A549 (cell line): ENCODE data around the gene NCOA3. TPM values are rescaled to one million over a fixed set of nuclear protein-coding genes. Genes with fewer than 3 reads are reported as not detected.

Source experiments
- ATAC-seq, 2 experiments: fragments of 200-7000 bp in 1 of 2; fragments of >200 bp in 1 of 2; cut with Nextera tagmentation in 1 of 2; cut with Tn5 transposase in 1 of 2; 3 replicates each; pipeline versions ENCODE4 v1.8.0 to v1.9.1; 2018 to 2020; ENCODE audit warnings: mild to moderate bottlenecking in 1 of 2, moderate library complexity in 1 of 2
- CTCF ChIA-PET: fragments of 300-600 bp; sonication (Branson Sonifier 250); formaldehyde crosslinking; extraction: SDS; loops from one replicate; lab custom pipeline; 2021; ENCODE audit warnings: antibody characterized with exemption, inconsistent platforms; lab: Yijun Ruan, JAX
- POLR2A ChIA-PET: fragments of 350-600 bp; formaldehyde crosslinking; extraction: SDS; loops from one replicate; lab custom pipeline; 2021; ENCODE audit warnings: antibody characterized with exemption, inconsistent platforms; lab: Yijun Ruan, JAX
- DNase-seq, 2 experiments: peaks; one replicate each; pipeline versions ENCODE4 v3.0.0 to v3.0.0-alpha.2; 2011 to 2016; ENCODE audit warnings: low read depth in 1 of 2, low spot score in 1 of 2
- FAIRE-seq: peaks from 2 replicates; lab custom pipeline; 2011; peaks lifted over from hg19 to GRCh38; lab: Jason Lieb, UNC
- H3K27ac ChIP-seq, 2 experiments: fragments of >200 bp; sonication (Bioruptor Twin); formaldehyde crosslinking; 3 replicates each; pipeline ENCODE4 v1.5.1; 2016 to 2017
- H3K4me1 ChIP-seq: fragments of >200 bp; sonication (Bioruptor Twin); formaldehyde crosslinking; 3 replicates; pipeline ENCODE4 v1.6.1; 2016
- H3K4me2 ChIP-seq: fragments of >200 bp; sonication (Bioruptor Twin); formaldehyde crosslinking; 3 replicates; pipeline ENCODE4 v1.6.1; 2016
- H3K4me3 ChIP-seq: fragments of >200 bp; sonication (Bioruptor Twin); formaldehyde crosslinking; 3 replicates; pipeline ENCODE4 v1.5.1; 2016
- H3K9me3 ChIP-seq: fragments of >200 bp; sonication (Bioruptor Twin); formaldehyde crosslinking; 3 replicates; pipeline ENCODE4 v1.6.1; 2016
- ATOH8 ChIP-seq: fragments of 250-450 bp; sonication (Bioruptor Pico); IDR thresholded peaks from 2 replicates; pipeline ENCODE4 v1.5.0; 2020; ENCODE audit warnings: low read depth, mild to moderate bottlenecking, moderate library complexity
- CBX2 ChIP-seq: fragments of 200-600 bp; sonication (generic); IDR thresholded peaks from 2 replicates; pipeline ENCODE4 v1.6.1; 2016; ENCODE audit warnings: low read depth, mild to moderate bottlenecking, borderline replicate concordance
- CTCF ChIP-seq: fragments of >200 bp; sonication (Bioruptor Twin); formaldehyde crosslinking; IDR thresholded peaks from 3 replicates; pipeline ENCODE4 v1.5.1; 2016
- E2F6 ChIP-seq: IDR thresholded peaks from 2 replicates; pipeline ENCODE4 v1.6.1; 2012; ENCODE audit warnings: low read depth, borderline replicate concordance
- ELK1 ChIP-seq: fragments of 150-350 bp; IDR thresholded peaks from 2 replicates; pipeline ENCODE4 v1.6.1; 2014; ENCODE audit warnings: low read depth, mild to moderate bottlenecking, low read length
- EP300 ChIP-seq, 2 experiments: fragments of >200 bp; sonication (Bioruptor Twin); formaldehyde crosslinking; IDR thresholded peaks; 2 replicates in 1 of 2; 3 replicates in 1 of 2; pipeline ENCODE4 v1.6.1; 2016 to 2017
- FOSB ChIP-seq: fragments of 250-450 bp; sonication (Bioruptor Pico); IDR thresholded peaks from 2 replicates; pipeline ENCODE4 v1.5.0; 2020; ENCODE audit warnings: mild to moderate bottlenecking, moderate library complexity
- FOSL2 ChIP-seq, 2 experiments: fragments of 450-650 bp in 1 of 2; fragments of >200 bp in 1 of 2; sonication (Bioruptor Twin) in 1 of 2; formaldehyde crosslinking; IDR thresholded peaks; 2 replicates each; pipeline versions ENCODE4 v1.5.0 to v1.6.1; 2016 to 2020; ENCODE audit warnings: mild to moderate bottlenecking in 1 of 2, moderate library complexity in 1 of 2
- GATA3 ChIP-seq: IDR thresholded peaks from 2 replicates; pipeline ENCODE4 v1.6.1; 2012; ENCODE audit warnings: borderline replicate concordance
- HEYL ChIP-seq: fragments of 250-450 bp; sonication (Bioruptor Pico); IDR thresholded peaks from 2 replicates; pipeline ENCODE4 v1.8.0; 2021; ENCODE audit warnings: mild to moderate bottlenecking, moderate library complexity
- HOXA7 ChIP-seq: fragments of 250-450 bp; sonication (Bioruptor Pico); IDR thresholded peaks from 2 replicates; pipeline ENCODE4 v1.5.0; 2020; ENCODE audit warnings: mild to moderate bottlenecking, moderate library complexity
- HOXB5 ChIP-seq: fragments of 250-450 bp; sonication (Bioruptor Pico); IDR thresholded peaks from 2 replicates; pipeline ENCODE4 v1.5.0; 2020; ENCODE audit warnings: mild to moderate bottlenecking, moderate library complexity
- MAZ ChIP-seq: fragments of 150-350 bp; IDR thresholded peaks from 2 replicates; pipeline ENCODE4 v1.6.1; 2014; ENCODE audit warnings: antibody characterized with exemption, low read depth, low read length, borderline replicate concordance
- NR3C1 ChIP-seq: fragments of >200 bp; sonication (Bioruptor Twin); formaldehyde crosslinking; IDR thresholded peaks from 3 replicates; pipeline ENCODE4 v1.6.1; 2017
- PBX3 ChIP-seq: IDR thresholded peaks from 2 replicates; pipeline ENCODE4 v1.6.1; 2012
- PHF8 ChIP-seq: fragments of 200-600 bp; sonication (generic); IDR thresholded peaks from 2 replicates; pipeline ENCODE4 v1.6.1; 2016; ENCODE audit warnings: low read depth, mild to moderate bottlenecking, antibody characterized with exemption, moderate library complexity, borderline replicate concordance
- POLR2A ChIP-seq: IDR thresholded peaks from 2 replicates; pipeline ENCODE4 v1.6.1; 2012; ENCODE audit warnings: mild to moderate bottlenecking, low read length
- POLR2AphosphoS2 ChIP-seq: conservative IDR thresholded peaks from 2 replicates; pipeline ENCODE4 v1.6.1; 2012; ENCODE audit warnings: low read length, improper control_type of control experiment, inconsistent platforms
- RCOR1 ChIP-seq: fragments of 150-350 bp; IDR thresholded peaks from 2 replicates; pipeline ENCODE4 v1.6.1; 2014; ENCODE audit warnings: antibody characterized with exemption, low read length, low read depth
- SMC3 ChIP-seq: fragments of >200 bp; sonication (Bioruptor Twin); formaldehyde crosslinking; IDR thresholded peaks from 3 replicates; pipeline ENCODE4 v1.6.1; 2018; ENCODE audit warnings: inconsistent platforms
- SREBF2 ChIP-seq: fragments of 450-650 bp; IDR thresholded peaks from 2 replicates; pipeline ENCODE4 v1.6.1; 2014; ENCODE audit warnings: mild to moderate bottlenecking, moderate library complexity
- ZNF302 ChIP-seq: fragments of 250-450 bp; sonication (Bioruptor Pico); IDR thresholded peaks from 2 replicates; pipeline ENCODE4 v1.9.0; 2021; ENCODE audit warnings: inconsistent platforms, mild to moderate bottlenecking, moderate library complexity
- ZSCAN20 ChIP-seq: fragments of 250-450 bp; sonication (Bioruptor Pico); IDR thresholded peaks from 2 replicates; pipeline ENCODE4 v1.8.0; 2022; ENCODE audit warnings: mild to moderate bottlenecking, moderate library complexity
- WGBS: methylation state at CpG from one replicate; pipeline ENCODE4 v1.1.6; 2017; ENCODE audit errors: missing lambda C conversion rate; 5-methylcytosine and 5-hydroxymethylcytosine counted together
- polyA plus RNA-seq, 4 experiments: library from polyadenylated mRNA; depleted of rRNA in 3 of 4; stranded (reverse); fragments of >200 nt; fragmentation: RNase III in 1 of 4; extraction: RNeasy Plus Mini Kit Qiagen cat#74134 plus additional on column Dnase treatment in 1 of 4; gene quantifications; 2 replicates in 3 of 4; 3 replicates in 1 of 4; pipeline ENCODE4 v1.2.3, GENCODE V29; 2011 to 2017

Gene NCOA3
- polyA plus RNA-seq, 2 of the 4 experiments (the other 2 are of a cell fraction) = 42.9 to 136 TPM

GRCh38 chr20:47535994-47536393 is 34.3 kb downstream of the NCOA3 start:
- Histone ChIP-seq H3K4me1 (peaks cover 47% of the 10 kb centered on the region), H3K4me3 (no peak overlapping the region), H3K9me3 (no peaks in the 10 kb centered on the region), H3K27ac (no peak overlapping the region), H3K4me2 (no peak overlapping the region)
- ChIA-PET CTCF (interaction anchor here (0.6 to 1.1 kb wide), 2 partner anchors 16 to 358 kb away, joined by 3 read pairs; no protein-coding TSS in a partner anchor), POLR2A (interaction anchor here (0.7 kb wide), 1 partner anchor 9 kb away, joined by 4 read pairs; no protein-coding TSS in a partner anchor)
- FAIRE-seq = no peak
- WGBS = 96% methylated on average over 6 of the region's 6 CpGs
- no peak; a peak in 1 of 6 replicates for ATAC-seq
- no peak for TF ChIP-seq PHF8
- no peak for TF ChIP-seq SMC3
- TF ChIP-seq GATA3 = no peak
- no peak for TF ChIP-seq EP300 (IDR thresholded peaks at IDR 0.05)
- no peak for TF ChIP-seq HOXA7
- TF ChIP-seq ELK1 = no peak
- TF ChIP-seq NR3C1 = no peak
- no peak for TF ChIP-seq PBX3
- TF ChIP-seq FOSB (CRISPR knock-in tag) = no peak
- TF ChIP-seq SREBF2 = no peak
- TF ChIP-seq HEYL (CRISPR knock-in tag) = no peak
- TF ChIP-seq ZSCAN20 (CRISPR knock-in tag) = no peak
- no peak for TF ChIP-seq MAZ
- DNase-seq = no peak

GRCh38 chr20:47540443-47541354 is 39.0 kb downstream of the NCOA3 start:
- Histone ChIP-seq H3K4me2 (peak overlapping the region; percentile 70), H3K4me3 (no peak overlapping the region), H3K9me3 (no peaks in the 10 kb centered on the region), H3K4me1 (peaks cover 65% of the 10 kb centered on the region), H3K27ac (peak overlapping the region; percentile 48 to 64; a peak in 3 of 6 replicates)
- POLR2A ChIA-PET = no interaction called here
- no peak for ATAC-seq
- no peak for TF ChIP-seq ZSCAN20 (CRISPR knock-in tag)
- no peak for TF ChIP-seq FOSL2 (IDR thresholded peaks at IDR 0.05)
- TF ChIP-seq FOSL2 (CRISPR knock-in tag; IDR thresholded peaks at IDR 0.05) = peak; percentile 44; the same call in 1 of the 2 replicates
- 49% methylated on average over 5 of the region's 5 CpGs for WGBS
- FAIRE-seq = no peak
- peak; percentile 40 to 41 for DNase-seq
- CTCF ChIA-PET = interaction anchor here (1.2 to 1.6 kb wide), 3 partner anchors 20 to 37 kb away, joined by 3 read pairs; no protein-coding TSS in a partner anchor

GRCh38 chr20:47541355-47541922 is 39.8 kb downstream of the NCOA3 start:
- FAIRE-seq (no peak), DNase-seq (no peak), ATAC-seq (no peak)
- WGBS = 49% methylated on average over 3 of the region's 3 CpGs
- H3K4me2 ChIP-seq = peak overlapping the region; percentile 27; the same call in 2 of the 3 replicates
- H3K27ac ChIP-seq = peak overlapping the region; percentile 58 to 68; a peak in 2 of 6 replicates
- ChIA-PET CTCF (interaction anchor here (1.1 kb wide), 1 partner anchor 79 kb away, joined by 3 read pairs; no protein-coding TSS in a partner anchor), POLR2A (no interaction called here)
- H3K4me1 ChIP-seq = peaks cover 68% of the 10 kb centered on the region
- no peak overlapping the region for H3K4me3 ChIP-seq
- TF ChIP-seq POLR2AphosphoS2 (no peak), E2F6 (no peak), PBX3 (no peak), CBX2 (no peak), RCOR1 (no peak), HOXB5 (no peak), ZNF302 (no peak), CTCF (no peak), HEYL (CRISPR knock-in tag) (no peak), POLR2A (no peak), ATOH8 (CRISPR knock-in tag) (no peak)
- H3K9me3 ChIP-seq = no peaks in the 10 kb centered on the region
